GM12865 (cell line): ENCODE results near the gene PSMC3IP.
A peak's percentile ranks its signal among the peaks of the same experiment; 100 is the strongest.
"Not testable (repeated sequence)": the region's sequence is repeated elsewhere in the genome, so short reads cannot be mapped to it uniquely, and the experiment has no call there.

ENCODE experiments used
- DNase-seq: peaks from one replicate; pipeline ENCODE4 v3.0.0; 2010; ENCODE audit warnings: low read depth
- H3K4me3 ChIP-seq: 2 replicates; pipeline ENCODE4 v1.5.1; 2011; ENCODE audit warnings: mild to moderate bottlenecking, low read depth, low read length, control low read depth
- TF ChIP-seq, protein P1 (sequence below): IDR thresholded peaks from 2 replicates; pipeline ENCODE4 v1.5.1; 2011; ENCODE audit warnings: low read length, control low read depth, low read depth, inconsistent platforms; ENCODE audit not compliant: insufficient read depth; ENCODE audit errors: missing control alignments

Gene PSMC3IP

DNA sequence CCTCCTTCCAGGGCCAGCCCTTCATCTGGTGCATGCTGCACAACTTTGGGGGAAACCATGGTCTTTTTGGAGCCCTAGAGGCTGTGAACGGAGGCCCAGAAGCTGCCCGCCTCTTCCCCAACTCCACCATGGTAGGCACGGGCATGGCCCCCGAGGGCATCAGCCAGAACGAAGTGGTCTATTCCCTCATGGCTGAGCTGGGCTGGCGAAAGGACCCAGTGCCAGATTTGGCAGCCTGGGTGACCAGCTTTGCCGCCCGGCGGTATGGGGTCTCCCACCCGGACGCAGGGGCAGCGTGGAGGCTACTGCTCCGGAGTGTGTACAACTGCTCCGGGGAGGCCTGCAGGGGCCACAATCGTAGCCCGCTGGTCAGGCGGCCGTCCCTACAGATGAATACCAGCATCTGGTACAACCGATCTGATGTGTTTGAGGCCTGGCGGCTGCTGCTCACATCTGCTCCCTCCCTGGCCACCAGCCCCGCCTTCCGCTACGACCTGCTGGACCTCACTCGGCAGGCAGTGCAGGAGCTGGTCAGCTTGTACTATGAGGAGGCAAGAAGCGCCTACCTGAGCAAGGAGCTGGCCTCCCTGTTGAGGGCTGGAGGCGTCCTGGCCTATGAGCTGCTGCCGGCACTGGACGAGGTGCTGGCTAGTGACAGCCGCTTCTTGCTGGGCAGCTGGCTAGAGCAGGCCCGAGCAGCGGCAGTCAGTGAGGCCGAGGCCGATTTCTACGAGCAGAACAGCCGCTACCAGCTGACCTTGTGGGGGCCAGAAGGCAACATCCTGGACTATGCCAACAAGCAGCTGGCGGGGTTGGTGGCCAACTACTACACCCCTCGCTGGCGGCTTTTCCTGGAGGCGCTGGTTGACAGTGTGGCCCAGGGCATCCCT, 34.1 kb downstream of the PSMC3IP start:
- TF ChIP-seq, protein P1, sequence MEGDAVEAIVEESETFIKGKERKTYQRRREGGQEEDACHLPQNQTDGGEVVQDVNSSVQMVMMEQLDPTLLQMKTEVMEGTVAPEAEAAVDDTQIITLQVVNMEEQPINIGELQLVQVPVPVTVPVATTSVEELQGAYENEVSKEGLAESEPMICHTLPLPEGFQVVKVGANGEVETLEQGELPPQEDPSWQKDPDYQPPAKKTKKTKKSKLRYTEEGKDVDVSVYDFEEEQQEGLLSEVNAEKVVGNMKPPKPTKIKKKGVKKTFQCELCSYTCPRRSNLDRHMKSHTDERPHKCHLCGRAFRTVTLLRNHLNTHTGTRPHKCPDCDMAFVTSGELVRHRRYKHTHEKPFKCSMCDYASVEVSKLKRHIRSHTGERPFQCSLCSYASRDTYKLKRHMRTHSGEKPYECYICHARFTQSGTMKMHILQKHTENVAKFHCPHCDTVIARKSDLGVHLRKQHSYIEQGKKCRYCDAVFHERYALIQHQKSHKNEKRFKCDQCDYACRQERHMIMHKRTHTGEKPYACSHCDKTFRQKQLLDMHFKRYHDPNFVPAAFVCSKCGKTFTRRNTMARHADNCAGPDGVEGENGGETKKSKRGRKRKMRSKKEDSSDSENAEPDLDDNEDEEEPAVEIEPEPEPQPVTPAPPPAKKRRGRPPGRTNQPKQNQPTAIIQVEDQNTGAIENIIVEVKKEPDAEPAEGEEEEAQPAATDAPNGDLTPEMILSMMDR, result no peak
- DNase-seq, result no peak
- no peak overlapping the region for H3K4me3 ChIP-seq

DNA sequence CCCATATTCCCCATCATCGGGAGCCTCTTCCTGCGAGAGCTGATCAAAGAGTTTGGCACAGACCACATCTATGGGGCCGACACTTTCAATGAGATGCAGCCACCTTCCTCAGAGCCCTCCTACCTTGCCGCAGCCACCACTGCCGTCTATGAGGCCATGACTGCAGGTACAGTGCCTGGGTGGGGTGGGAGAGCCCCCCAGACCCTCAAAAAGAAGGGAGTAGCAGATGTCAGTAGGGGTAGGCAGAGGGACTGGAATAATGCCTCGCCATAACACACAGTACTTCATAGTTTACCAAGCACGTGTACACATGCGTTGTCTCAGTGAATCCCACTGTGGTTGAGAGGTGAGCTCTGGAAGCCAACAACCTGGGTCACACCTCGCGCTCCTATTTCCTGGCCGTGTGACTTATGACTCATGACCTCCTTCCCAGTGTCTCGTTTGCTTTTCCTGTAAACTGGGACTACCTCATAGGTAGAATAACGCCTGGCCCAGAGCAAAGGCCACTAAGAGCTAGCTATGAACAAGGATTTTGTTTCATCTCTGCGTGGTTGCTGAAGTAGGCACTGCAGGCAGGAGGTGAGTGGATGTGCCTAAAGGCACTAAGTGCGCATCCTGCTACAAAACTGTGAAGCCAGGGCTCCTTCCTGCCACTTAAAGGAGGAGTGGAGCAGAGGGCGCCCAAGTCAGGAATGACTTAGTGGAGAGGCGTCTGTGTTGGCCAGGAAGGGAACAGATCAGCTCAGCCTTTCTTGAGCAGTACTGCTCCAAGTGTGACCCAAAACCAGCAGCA, 36.3 kb downstream of the PSMC3IP start:
- DNase-seq, result no peak
- TF ChIP-seq, protein P1, result no peak
- H3K4me3 ChIP-seq, result no peak overlapping the region

DNA sequence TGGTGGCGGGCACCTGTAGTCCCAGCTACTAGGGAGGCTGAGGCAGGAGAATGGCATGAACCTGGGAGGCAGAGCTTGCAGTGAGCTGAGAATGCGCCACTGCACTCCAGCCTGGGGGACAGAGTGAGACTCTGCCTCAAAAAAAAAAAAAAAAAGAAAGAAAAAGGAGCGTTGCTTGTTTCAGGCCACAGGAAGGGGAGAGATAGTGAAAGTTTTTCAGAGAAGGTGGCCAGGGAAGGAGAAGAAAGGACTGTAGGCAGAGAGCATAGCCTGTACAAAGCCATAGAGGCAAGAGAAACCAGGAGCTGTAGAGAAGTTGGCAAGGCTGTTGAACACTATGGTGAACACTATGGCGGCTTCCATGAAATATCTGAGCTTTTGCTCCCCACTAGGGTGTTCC, 37.0 kb downstream of the PSMC3IP start:
- not testable (repeated sequence) for DNase-seq, H3K4me3 ChIP-seq

DNA sequence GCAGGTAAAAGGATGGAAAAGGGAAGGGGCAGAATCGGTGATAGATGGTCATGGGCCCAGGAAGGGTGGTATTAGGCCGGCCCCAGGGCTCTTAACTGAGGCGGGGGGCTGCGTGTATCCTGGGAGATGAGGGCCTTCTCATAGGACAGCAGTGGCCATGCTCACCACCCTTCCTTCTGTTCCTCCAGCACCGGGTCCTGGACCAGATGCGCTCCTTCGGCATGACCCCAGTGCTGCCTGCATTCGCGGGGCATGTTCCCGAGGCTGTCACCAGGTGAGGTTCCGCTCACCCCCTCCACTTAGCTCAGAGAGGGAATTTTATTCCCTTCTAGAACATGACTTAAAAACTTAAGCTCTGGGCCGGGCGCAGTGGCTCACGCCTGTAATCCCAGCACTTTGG, 39.0 kb downstream of the PSMC3IP start:
- no peak overlapping the region for H3K4me3 ChIP-seq
- DNase-seq, result no peak
- TF ChIP-seq, protein P1, result no peak

DNA sequence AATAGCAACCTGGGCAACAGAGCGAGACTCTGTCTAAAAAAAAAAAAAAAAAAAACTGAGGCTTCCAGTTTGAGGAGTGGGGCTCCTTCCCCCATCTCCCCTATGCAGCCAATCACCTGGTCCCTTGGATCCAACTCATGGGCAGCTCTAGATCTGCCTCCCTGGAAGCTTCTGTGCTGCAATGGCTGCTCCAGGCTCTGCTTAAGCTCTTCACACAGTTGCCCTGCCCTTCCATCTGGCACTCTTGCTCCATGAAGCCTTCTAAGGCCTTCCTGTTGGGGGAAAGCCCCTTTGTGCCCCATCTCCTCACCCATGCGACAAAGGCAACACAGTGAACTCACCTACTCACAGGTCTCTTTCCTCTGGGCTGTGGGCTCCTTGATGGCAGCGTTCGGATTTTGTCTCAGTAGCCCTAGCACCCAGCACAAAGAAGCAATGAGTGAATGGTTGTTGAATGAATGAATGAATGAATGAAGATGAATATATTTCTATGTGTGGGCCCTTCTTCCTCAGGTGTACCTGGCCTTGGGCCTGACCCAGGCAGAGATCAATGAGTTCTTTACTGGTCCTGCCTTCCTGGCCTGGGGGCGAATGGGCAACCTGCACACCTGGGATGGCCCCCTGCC, 39.6 kb downstream of the PSMC3IP start:
- TF ChIP-seq, protein P1, result no peak
- no peak for DNase-seq
- no peak overlapping the region for H3K4me3 ChIP-seq

DNA sequence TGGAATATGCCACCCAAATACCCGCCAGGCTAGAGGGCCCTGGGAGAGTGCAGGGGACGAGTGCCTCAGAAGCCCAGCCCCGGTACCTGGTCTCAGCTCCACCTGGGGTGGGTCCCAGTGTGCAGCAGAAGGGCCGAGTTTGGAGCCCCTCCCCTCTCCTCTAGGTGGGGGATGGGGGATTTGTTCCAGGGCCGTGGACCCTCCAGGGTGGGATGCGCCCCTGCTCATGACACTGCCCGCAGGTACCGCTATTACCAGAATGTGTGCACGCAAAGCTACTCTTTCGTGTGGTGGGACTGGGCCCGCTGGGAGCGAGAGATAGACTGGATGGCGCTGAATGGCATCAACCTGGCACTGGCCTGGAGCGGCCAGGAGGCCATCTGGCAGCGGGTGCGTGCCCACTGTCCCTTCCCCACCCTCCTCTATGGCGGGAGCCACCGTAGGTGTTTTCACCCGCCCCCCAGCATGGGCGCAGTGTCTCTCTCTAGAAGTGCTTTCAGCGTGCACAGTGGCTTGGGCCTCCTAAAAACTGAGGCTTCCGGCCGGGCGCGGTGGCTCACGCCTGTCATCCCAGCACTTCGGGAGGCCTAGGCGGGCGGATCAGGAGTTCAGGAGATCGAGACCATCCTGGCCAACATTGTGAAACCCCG, 40.2 kb downstream of the PSMC3IP start:
- no peak for DNase-seq
- peak overlapping the region; percentile 61 for H3K4me3 ChIP-seq
- TF ChIP-seq, protein P1, result no peak
